Measurements from ENCODE around the gene AP1G2. TPM values are rescaled to one million over a fixed set of nuclear protein-coding genes. Genes with fewer than 3 reads are reported as not detected.

Gene AP1G2
- polyA plus RNA-seq, 4 donors = 80.4 to 376 (median 181) TPM

DNA sequence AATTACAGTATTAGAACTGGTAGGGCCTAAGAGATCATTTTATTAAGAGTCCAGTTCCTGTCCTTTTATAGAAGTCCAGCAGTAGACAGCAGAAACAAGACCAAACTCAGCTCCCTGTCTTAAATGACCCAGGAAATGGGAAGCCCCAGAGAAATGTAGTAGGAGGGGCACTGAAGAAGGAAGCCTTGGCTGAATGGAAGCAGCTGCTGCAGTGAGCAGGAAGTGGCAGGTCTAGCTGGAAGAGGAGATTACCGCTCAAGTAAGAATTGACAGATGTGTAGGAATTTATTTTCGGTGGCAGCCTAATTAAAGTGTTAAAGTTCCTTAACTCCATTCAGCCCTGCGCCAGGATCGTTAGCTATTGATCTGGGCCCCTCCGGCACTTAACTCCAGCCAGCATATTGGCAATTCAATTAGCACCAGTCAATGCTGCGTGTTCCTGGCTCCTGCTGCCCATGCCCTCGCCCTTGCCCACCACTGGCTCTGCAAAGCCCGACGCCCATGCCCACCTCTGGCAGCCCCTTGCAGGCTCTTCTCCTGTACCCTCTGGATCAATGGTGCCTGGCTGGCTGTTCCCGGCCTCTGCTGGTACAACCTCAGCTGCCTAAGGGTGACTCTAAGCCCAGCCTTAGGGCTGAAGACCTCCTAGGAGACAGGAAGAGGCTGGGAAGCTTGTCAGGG lies 37.1 kb downstream of the AP1G2 start:
- DNase-seq (no peak), FAIRE-seq (no peak)
- Histone ChIP-seq H3K36me3 (ENCODE audit: control insufficient read depth in 3 of 3, insufficient read depth in 2 of 3, low read depth in 1 of 3, low read length in 3 of 3) (peaks cover 0 to 49% (median 0%) of the 10 kb centered on the region in 3 donors), H3K9me3 (ENCODE audit: control insufficient read depth in 2 of 2, insufficient read depth in 1 of 2, low read depth in 1 of 2, low read length in 1 of 2) (no peaks in the 10 kb centered on the region), H3K4me1 (ENCODE audit: control insufficient read depth in 3 of 3, insufficient read depth in 2 of 3, low read depth in 1 of 3, low read length in 2 of 3) (no peaks in the 10 kb centered on the region), H3K27ac (ENCODE audit: low read depth in 1 of 3, low read length in 2 of 3) (peak overlapping the region in 1 of 3 donors; percentile 19), H3K4me3 (ENCODE audit: low read depth in 1 of 3, low read length in 3 of 3) (no peak overlapping the region), H3K27me3 (ENCODE audit: control insufficient read depth in 3 of 3, insufficient read depth in 3 of 3, low read length in 3 of 3) (no peaks in the 10 kb centered on the region)
- 66 to 83% (median 74%) methylated on average over 10 of the region's 10 CpGs for WGBS, 3 donors

GRCh38 chr14:23529016-23529415 lies 38.6 kb downstream of the AP1G2 start:
- WGBS, 3 donors = 84 to 95% (median 88%) methylated on average over 3 of the region's 3 CpGs
- Histone ChIP-seq H3K9me3 (ENCODE audit: control insufficient read depth in 2 of 2, insufficient read depth in 1 of 2, low read depth in 1 of 2, low read length in 1 of 2) (no peaks in the 10 kb centered on the region), H3K36me3 (ENCODE audit: control insufficient read depth in 3 of 3, insufficient read depth in 2 of 3, low read depth in 1 of 3, low read length in 3 of 3) (peaks cover 0 to 48% (median 0%) of the 10 kb centered on the region in 3 donors), H3K27me3 (ENCODE audit: control insufficient read depth in 3 of 3, insufficient read depth in 3 of 3, low read length in 3 of 3) (no peaks in the 10 kb centered on the region), H3K4me3 (ENCODE audit: low read depth in 1 of 3, low read length in 3 of 3) (no peak overlapping the region), H3K4me1 (ENCODE audit: control insufficient read depth in 3 of 3, insufficient read depth in 2 of 3, low read depth in 1 of 3, low read length in 2 of 3) (no peaks in the 10 kb centered on the region), H3K27ac (ENCODE audit: low read depth in 1 of 3, low read length in 2 of 3) (no peak overlapping the region)
- no peak for DNase-seq
- FAIRE-seq = no peak

- Histone ChIP-seq H3K4me3 (ENCODE audit: low read depth in 1 of 3, low read length in 3 of 3) (no peak overlapping the region), H3K27me3 (ENCODE audit: control insufficient read depth in 3 of 3, insufficient read depth in 3 of 3, low read length in 3 of 3) (no peaks in the 10 kb centered on the region), H3K36me3 (ENCODE audit: control insufficient read depth in 3 of 3, insufficient read depth in 2 of 3, low read depth in 1 of 3, low read length in 3 of 3) (peaks cover 0 to 50% (median 0%) of the 10 kb centered on the region in 3 donors), H3K4me1 (ENCODE audit: control insufficient read depth in 3 of 3, insufficient read depth in 2 of 3, low read depth in 1 of 3, low read length in 2 of 3) (no peaks in the 10 kb centered on the region), H3K9me3 (ENCODE audit: control insufficient read depth in 2 of 2, insufficient read depth in 1 of 2, low read depth in 1 of 2, low read length in 1 of 2) (no peaks in the 10 kb centered on the region), H3K27ac (ENCODE audit: low read depth in 1 of 3, low read length in 2 of 3) (no peak overlapping the region)
- 63 to 100% (median 84%) methylated on average over 1 of the region's 1 CpG for WGBS, 3 donors
- DNase-seq (no peak), FAIRE-seq (no peak)
These were observed 39.0 kb downstream of the AP1G2 start for GRCh38 chr14:23528555-23528954.

GRCh38 chr14:23525611-23526010 lies 42.0 kb downstream of the AP1G2 start:
- H3K4me1 ChIP-seq (ENCODE audit: control insufficient read depth in 3 of 3, insufficient read depth in 2 of 3, low read depth in 1 of 3, low read length in 2 of 3) = no peaks in the 10 kb centered on the region
- no peaks in the 10 kb centered on the region for H3K27me3 ChIP-seq (ENCODE audit: control insufficient read depth in 3 of 3, insufficient read depth in 3 of 3, low read length in 3 of 3)
- DNase-seq = no peak
- no peaks in the 10 kb centered on the region for H3K9me3 ChIP-seq (ENCODE audit: control insufficient read depth in 2 of 2, insufficient read depth in 1 of 2, low read depth in 1 of 2, low read length in 1 of 2)
- H3K4me3 ChIP-seq (ENCODE audit: low read depth in 1 of 3, low read length in 3 of 3) = no peak overlapping the region
- H3K27ac ChIP-seq (ENCODE audit: low read depth in 1 of 3, low read length in 2 of 3) = no peak overlapping the region
- WGBS, 3 donors = 80 to 90% (median 88%) methylated on average over 6 to 8 of the region's 8 CpGs
- H3K36me3 ChIP-seq (ENCODE audit: control insufficient read depth in 3 of 3, insufficient read depth in 2 of 3, low read depth in 1 of 3, low read length in 3 of 3) = peaks cover 0 to 46% (median 0%) of the 10 kb centered on the region in 3 donors
- FAIRE-seq = no peak

DNA sequence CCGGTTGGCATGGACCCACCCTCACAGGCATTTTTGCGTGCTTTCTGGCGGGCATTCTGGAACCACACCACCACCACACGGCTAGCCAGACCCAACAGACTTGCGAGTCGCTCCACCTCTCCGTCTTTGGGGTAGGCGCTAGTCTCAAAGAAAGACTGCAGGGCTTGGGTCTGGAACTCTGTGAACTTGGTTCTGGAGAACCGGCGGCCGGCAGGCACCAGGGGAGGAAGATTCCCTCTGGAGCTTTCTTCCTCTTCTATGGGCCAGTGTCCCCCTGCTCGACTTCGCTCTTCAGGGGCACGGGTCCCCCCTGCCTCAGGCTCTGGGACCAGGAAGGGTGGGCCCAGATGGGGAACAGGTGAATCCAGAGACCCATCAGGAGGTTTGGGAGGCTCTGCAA lies 42.6 kb downstream of the AP1G2 start:
- H3K4me3 ChIP-seq (ENCODE audit: low read depth in 1 of 3, low read length in 3 of 3) = no peak overlapping the region
- WGBS, 3 donors = 94 to 97% (median 95%) methylated on average over 14 of the region's 14 CpGs
- FAIRE-seq = no peak
- no peaks in the 10 kb centered on the region for H3K4me1 ChIP-seq (ENCODE audit: control insufficient read depth in 3 of 3, insufficient read depth in 2 of 3, low read depth in 1 of 3, low read length in 2 of 3)
- H3K27ac ChIP-seq (ENCODE audit: low read depth in 1 of 3, low read length in 2 of 3) = no peak overlapping the region
- peaks cover 0 to 49% (median 0%) of the 10 kb centered on the region in 3 donors for H3K36me3 ChIP-seq (ENCODE audit: control insufficient read depth in 3 of 3, insufficient read depth in 2 of 3, low read depth in 1 of 3, low read length in 3 of 3)
- no peaks in the 10 kb centered on the region for H3K9me3 ChIP-seq (ENCODE audit: control insufficient read depth in 2 of 2, insufficient read depth in 1 of 2, low read depth in 1 of 2, low read length in 1 of 2)
- no peaks in the 10 kb centered on the region for H3K27me3 ChIP-seq (ENCODE audit: control insufficient read depth in 3 of 3, insufficient read depth in 3 of 3, low read length in 3 of 3)
- DNase-seq = no peak

DNA sequence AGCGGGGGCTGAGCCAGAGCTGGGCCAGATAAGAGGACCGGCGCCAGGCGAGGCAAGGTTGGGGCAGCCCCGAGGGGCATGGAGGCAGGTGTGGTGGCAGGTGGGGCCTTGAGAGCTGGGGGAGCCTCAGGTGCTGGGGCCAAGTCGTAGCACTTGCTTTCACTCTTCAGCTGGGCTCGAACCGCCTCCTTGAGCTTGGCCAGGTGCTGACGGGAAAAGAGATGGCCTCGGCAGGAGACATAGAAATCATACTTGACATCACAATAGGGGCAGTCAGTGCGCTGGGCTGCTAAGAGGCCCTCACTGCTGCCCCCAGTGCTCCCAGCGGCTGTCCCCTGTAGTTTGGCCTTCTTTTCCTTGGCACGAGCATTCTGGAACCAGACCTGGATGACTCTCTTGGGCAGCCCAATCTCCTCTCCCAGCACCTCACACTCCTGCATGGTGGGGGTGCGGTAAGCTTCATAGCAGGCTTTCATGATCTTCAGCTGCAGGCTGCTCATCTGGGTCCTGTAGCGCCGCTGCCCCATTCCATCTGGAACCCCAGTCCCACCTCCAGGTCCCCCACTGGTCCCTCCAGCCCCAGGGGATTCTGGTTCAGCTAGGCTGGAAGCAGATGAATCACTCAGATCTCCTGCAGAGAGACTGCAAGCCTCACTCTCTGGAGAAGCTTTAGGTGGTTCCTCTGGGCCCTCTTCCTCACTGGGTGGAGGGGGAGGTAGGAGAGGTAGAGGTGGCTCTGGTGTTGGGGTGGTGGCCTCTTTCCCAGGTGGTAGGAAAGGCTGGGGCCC lies 44.2 kb downstream of the AP1G2 start:
- Histone ChIP-seq H3K4me3 (ENCODE audit: low read depth in 1 of 3, low read length in 3 of 3) (no peak overlapping the region), H3K9me3 (ENCODE audit: control insufficient read depth in 2 of 2, insufficient read depth in 1 of 2, low read depth in 1 of 2, low read length in 1 of 2) (no peaks in the 10 kb centered on the region), H3K27ac (ENCODE audit: low read depth in 1 of 3, low read length in 2 of 3) (no peak overlapping the region), H3K4me1 (ENCODE audit: control insufficient read depth in 3 of 3, insufficient read depth in 2 of 3, low read depth in 1 of 3, low read length in 2 of 3) (no peaks in the 10 kb centered on the region), H3K27me3 (ENCODE audit: control insufficient read depth in 3 of 3, insufficient read depth in 3 of 3, low read length in 3 of 3) (no peaks in the 10 kb centered on the region), H3K36me3 (ENCODE audit: control insufficient read depth in 3 of 3, insufficient read depth in 2 of 3, low read depth in 1 of 3, low read length in 3 of 3) (peaks cover 0 to 47% (median 0%) of the 10 kb centered on the region in 3 donors)
- 86 to 90% (median 87%) methylated on average over 14 to 16 of the region's 16 CpGs for WGBS, 3 donors
- DNase-seq = no peak
- FAIRE-seq = no peak

DNA sequence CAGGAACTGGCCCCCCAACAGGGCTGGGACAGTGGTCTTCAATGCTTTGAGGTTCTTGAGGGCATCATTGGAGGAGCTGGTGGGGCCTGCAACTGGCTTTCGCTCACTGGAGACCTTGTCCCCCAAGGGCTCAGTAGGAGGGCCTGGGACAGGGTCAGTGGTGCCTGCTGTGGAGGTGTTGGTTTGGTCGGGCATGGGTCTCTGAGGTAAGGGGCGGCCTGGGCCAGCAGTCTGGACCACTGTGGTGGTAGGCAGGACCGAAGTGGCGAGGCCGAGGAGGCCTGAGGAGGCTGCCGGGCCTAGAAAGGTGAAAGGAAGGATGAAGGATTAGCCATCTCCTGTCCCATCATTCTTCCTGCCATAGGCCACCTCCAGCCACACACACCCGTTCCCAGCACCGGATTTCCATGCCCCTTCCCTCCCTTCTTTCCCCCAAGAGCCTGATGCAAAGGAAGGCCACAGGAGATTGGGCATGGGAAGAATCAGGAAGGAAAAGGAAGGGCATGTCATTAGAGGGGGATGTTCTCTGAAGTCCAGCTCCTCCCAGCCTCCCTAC lies 44.9 kb downstream of the AP1G2 start:
- Histone ChIP-seq H3K9me3 (ENCODE audit: control insufficient read depth in 2 of 2, insufficient read depth in 1 of 2, low read depth in 1 of 2, low read length in 1 of 2) (no peaks in the 10 kb centered on the region), H3K36me3 (ENCODE audit: control insufficient read depth in 3 of 3, insufficient read depth in 2 of 3, low read depth in 1 of 3, low read length in 3 of 3) (peaks cover 0 to 47% (median 0%) of the 10 kb centered on the region in 3 donors), H3K27ac (ENCODE audit: low read depth in 1 of 3, low read length in 2 of 3) (no peak overlapping the region), H3K4me1 (ENCODE audit: control insufficient read depth in 3 of 3, insufficient read depth in 2 of 3, low read depth in 1 of 3, low read length in 2 of 3) (no peaks in the 10 kb centered on the region), H3K4me3 (ENCODE audit: low read depth in 1 of 3, low read length in 3 of 3) (no peak overlapping the region), H3K27me3 (ENCODE audit: control insufficient read depth in 3 of 3, insufficient read depth in 3 of 3, low read length in 3 of 3) (no peaks in the 10 kb centered on the region)
- 82 to 92% (median 91%) methylated on average over 9 of the region's 9 CpGs for WGBS, 3 donors
- no peak for DNase-seq
- FAIRE-seq = no peak

- Histone ChIP-seq H3K27ac (ENCODE audit: low read depth in 1 of 3, low read length in 2 of 3) (no peak overlapping the region), H3K9me3 (ENCODE audit: control insufficient read depth in 2 of 2, insufficient read depth in 1 of 2, low read depth in 1 of 2, low read length in 1 of 2) (no peaks in the 10 kb centered on the region), H3K27me3 (ENCODE audit: control insufficient read depth in 3 of 3, insufficient read depth in 3 of 3, low read length in 3 of 3) (no peaks in the 10 kb centered on the region), H3K4me1 (ENCODE audit: control insufficient read depth in 3 of 3, insufficient read depth in 2 of 3, low read depth in 1 of 3, low read length in 2 of 3) (no peaks in the 10 kb centered on the region), H3K36me3 (ENCODE audit: control insufficient read depth in 3 of 3, insufficient read depth in 2 of 3, low read depth in 1 of 3, low read length in 3 of 3) (peaks cover 0 to 43% (median 0%) of the 10 kb centered on the region in 3 donors), H3K4me3 (ENCODE audit: low read depth in 1 of 3, low read length in 3 of 3) (no peak overlapping the region)
- no peak for FAIRE-seq
- 83 to 88% (median 84%) methylated on average over 18 to 20 of the region's 20 CpGs for WGBS, 3 donors
- DNase-seq = no peak
These were observed 45.6 kb downstream of the AP1G2 start for GRCh38 chr14:23521785-23522640.

Measured in small intestine (tissue), 7 donors.